ENCODE measurements around the gene LILRB5. TPM values are rescaled to one million over a fixed set of nuclear protein-coding genes. Genes with fewer than 3 reads are reported as not detected.
"Not testable (repeated sequence)": the region's sequence is repeated elsewhere in the genome, so short reads cannot be mapped to it uniquely, and the experiment has no call there.

LILRB5 gene
- total RNA-seq, 1 experiment from 2014 or later: not detected

DNA sequence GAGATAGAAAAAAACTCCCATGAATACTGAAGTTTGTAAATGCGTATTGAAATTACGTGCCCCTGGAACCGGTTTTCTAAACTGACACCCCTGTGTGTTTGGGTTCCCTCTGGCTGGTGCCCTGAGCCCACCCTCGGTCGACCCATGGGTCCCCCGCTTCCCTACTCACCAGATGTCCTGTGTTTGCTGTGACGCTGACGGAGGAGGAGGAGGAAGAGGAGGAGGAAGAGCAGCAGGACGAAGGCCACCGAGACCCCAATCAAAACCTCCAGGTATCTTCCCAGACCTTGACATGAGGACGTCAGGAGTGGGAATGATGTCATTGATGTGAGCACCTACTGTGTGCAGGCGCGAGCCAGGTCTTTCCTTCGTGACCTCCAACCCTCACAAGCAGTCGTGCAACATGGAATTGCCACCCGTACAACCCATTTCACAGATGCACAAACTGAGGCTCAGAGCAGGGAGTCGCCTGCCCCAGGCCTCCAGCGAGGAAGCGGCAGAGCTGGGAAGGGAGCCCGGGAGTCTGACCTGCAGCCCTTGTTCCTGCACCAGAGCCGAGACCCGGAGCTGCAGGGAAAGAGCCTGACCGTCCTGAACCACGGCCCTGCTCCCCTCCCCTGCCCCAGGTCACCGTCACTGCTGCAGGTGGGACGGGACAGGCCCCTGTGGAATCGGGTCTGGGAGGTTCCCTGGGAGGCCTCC lies 38.0 kb downstream of the LILRB5 start:
- DNase-seq (no peak), ATAC-seq (no peak)
- no TSS peak for BruUV-seq (replicated peaks)
- H3K9me3 ChIP-seq (ENCODE audit: low read length): no peaks in the 10 kb centered on the region
- no peak overlapping the region for H3K9ac ChIP-seq (ENCODE audit: low read length)
- CTCF ChIA-PET: no interaction called here
- peaks cover 3% of the 10 kb centered on the region; the same call in 1 of the 2 replicates for H3K36me3 ChIP-seq (ENCODE audit: low read depth, low read length)
- no peaks in the 10 kb centered on the region for H4K20me1 ChIP-seq (ENCODE audit: low read length)
- TF ChIP-seq EZH2 (IDR thresholded peaks at IDR 0.05; ENCODE audit: low read length, unreplicated experiment): no peak
- no peak for TF ChIP-seq EZH2phosphoT487 (IDR thresholded peaks at IDR 0.05; ENCODE audit: borderline replicate concordance, low read length)
- no peak for TF ChIP-seq CTCF (conservative IDR thresholded peaks at IDR 0.05; ENCODE audit: low read depth, low read length)
- no peak overlapping the region for H3K4me2 ChIP-seq (ENCODE audit: low read length)
- no peaks in the 10 kb centered on the region for H3F3A ChIP-seq (ENCODE audit: low read length, unreplicated experiment)
- no peak overlapping the region for H3K27ac ChIP-seq (ENCODE audit: low read length)
- H2AFZ ChIP-seq (ENCODE audit: low read length): no peak overlapping the region
- H3K4me1 ChIP-seq (ENCODE audit: insufficient read depth, low read length): no peaks in the 10 kb centered on the region
- H3K9me2 ChIP-seq (replicated peaks; ENCODE audit: low read length): no peaks in the 10 kb centered on the region
- peaks cover 14% of the 10 kb centered on the region; the same call in 1 of the 2 replicates for H3K27me3 ChIP-seq (ENCODE audit: low read length)
- no peaks in the 10 kb centered on the region for H3K79me2 ChIP-seq (ENCODE audit: low read length)
- POLR2A ChIA-PET (ENCODE audit: unreplicated experiment): no interaction called here
- H3K4me3 ChIP-seq (ENCODE audit: low read length): no peak overlapping the region
- intact Hi-C loops (cut with micrococcal nuclease): no loop called here

DNA sequence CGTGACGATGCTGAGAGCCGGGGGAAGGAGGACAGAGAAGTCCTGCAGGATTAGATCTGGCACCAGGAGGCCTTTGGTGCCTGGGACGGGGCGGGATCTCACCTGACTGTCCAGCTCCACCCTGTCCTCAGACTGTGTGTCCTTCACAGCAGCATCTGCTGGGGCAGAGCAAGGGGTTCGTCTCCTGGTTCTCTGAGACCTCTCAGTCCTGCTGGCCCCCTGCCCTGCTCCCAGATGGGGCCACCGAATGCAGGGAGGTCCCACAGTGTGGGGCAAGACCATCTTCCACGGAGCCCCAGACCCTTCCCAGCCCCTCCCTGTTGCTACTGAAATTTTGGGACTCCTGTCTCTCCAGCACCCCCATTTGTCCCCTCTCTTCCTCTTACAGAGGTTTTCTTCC lies 38.8 kb downstream of the LILRB5 start:
- POLR2A ChIA-PET (ENCODE audit: unreplicated experiment): no interaction called here

GRCh38 chr19:54217517-54218247 lies 39.4 kb downstream of the LILRB5 start:
- H3K4me3 ChIP-seq (ENCODE audit: low read length); H3K27ac ChIP-seq (ENCODE audit: low read length); H3K9me2 ChIP-seq (replicated peaks; ENCODE audit: low read length); H4K20me1 ChIP-seq (ENCODE audit: low read length); H3K9me3 ChIP-seq (ENCODE audit: low read length); H3F3A ChIP-seq (ENCODE audit: low read length, unreplicated experiment); ATAC-seq; H3K27me3 ChIP-seq (ENCODE audit: low read length); intact Hi-C loops (cut with micrococcal nuclease); BruUV-seq (replicated peaks); H3K36me3 ChIP-seq (ENCODE audit: low read depth, low read length); DNase-seq; H3K79me2 ChIP-seq (ENCODE audit: low read length); H3K4me2 ChIP-seq (ENCODE audit: low read length); H3K4me1 ChIP-seq (ENCODE audit: insufficient read depth, low read length); CTCF ChIA-PET; POLR2A ChIA-PET (ENCODE audit: unreplicated experiment); H2AFZ ChIP-seq (ENCODE audit: low read length); H3K9ac ChIP-seq (ENCODE audit: low read length): not testable (repeated sequence)

More for the DNA sequence above, 38.8 kb downstream of the LILRB5 start:
- Histone ChIP-seq H3K4me2 (ENCODE audit: low read length) (no peak overlapping the region), H3K27me3 (ENCODE audit: low read length) (peaks cover 12% of the 10 kb centered on the region; the same call in 1 of the 2 replicates), H3K36me3 (ENCODE audit: low read depth, low read length) (peaks cover 3% of the 10 kb centered on the region; the same call in 1 of the 2 replicates), H3K4me1 (ENCODE audit: insufficient read depth, low read length) (no peaks in the 10 kb centered on the region), H3K9me2 (replicated peaks; ENCODE audit: low read length) (no peaks in the 10 kb centered on the region), H3K79me2 (ENCODE audit: low read length) (no peaks in the 10 kb centered on the region), H4K20me1 (ENCODE audit: low read length) (no peaks in the 10 kb centered on the region), H3F3A (ENCODE audit: low read length, unreplicated experiment) (no peaks in the 10 kb centered on the region), H2AFZ (ENCODE audit: low read length) (no peak overlapping the region), H3K27ac (ENCODE audit: low read length) (no peak overlapping the region), H3K4me3 (ENCODE audit: low read length) (no peak overlapping the region), H3K9me3 (ENCODE audit: low read length) (no peaks in the 10 kb centered on the region), H3K9ac (ENCODE audit: low read length) (no peak overlapping the region)
- DNase-seq: no peak
- no TSS peak for BruUV-seq (replicated peaks)
- TF ChIP-seq EZH2 (IDR thresholded peaks at IDR 0.05; ENCODE audit: low read length, unreplicated experiment) (no peak), CTCF (conservative IDR thresholded peaks at IDR 0.05; ENCODE audit: low read depth, low read length) (no peak), EZH2phosphoT487 (IDR thresholded peaks at IDR 0.05; ENCODE audit: borderline replicate concordance, low read length) (no peak)
- ATAC-seq: no peak
- CTCF ChIA-PET: no interaction called here
- intact Hi-C loops (cut with micrococcal nuclease): no loop called here
